BJ (cell line): Measurements from ENCODE around the gene ATP11C. TPM values are rescaled to one million over a fixed set of nuclear protein-coding genes. Genes with fewer than 3 reads are reported as not detected.

Source experiments
- CTCF ChIA-PET: fragments of 350-600 bp; formaldehyde crosslinking; extraction: SDS; loops from one replicate; lab custom pipeline; 2021; ENCODE audit warnings: antibody characterized with exemption, inconsistent platforms; lab: Yijun Ruan, JAX
- POLR2A ChIA-PET: fragments of 300-600 bp; sonication (Branson Sonifier 250); formaldehyde crosslinking; extraction: SDS; loops from one replicate; lab custom pipeline; 2021; ENCODE audit warnings: antibody characterized with exemption; lab: Charles Lee
- DNase-seq: peaks from one replicate; pipeline ENCODE4 v3.0.0-alpha.2; 2011; ENCODE audit warnings: low read depth
- H3K27me3 ChIP-seq: 2 replicates; pipeline ENCODE4 v1.6.0; 2011; ENCODE audit warnings: low read length; ENCODE audit not compliant: control insufficient read depth, insufficient read depth
- H3K36me3 ChIP-seq: 2 replicates; pipeline ENCODE4 v1.5.1; 2011; ENCODE audit warnings: low read length; ENCODE audit not compliant: control insufficient read depth, insufficient read depth
- H3K4me3 ChIP-seq: 2 replicates; pipeline ENCODE4 v1.5.1; 2011; ENCODE audit warnings: low read depth, mild to moderate bottlenecking, control low read depth, low read length
- CTCF ChIP-seq: IDR thresholded peaks from 2 replicates; pipeline ENCODE4 v1.5.1; 2011; ENCODE audit warnings: low read depth, mild to moderate bottlenecking, control low read depth, inconsistent platforms, low read length, moderate library complexity; ENCODE audit not compliant: insufficient read depth
- polyA plus RNA-seq: library from polyadenylated mRNA; depleted of rRNA; stranded (reverse); fragments of >200 nt; gene quantifications from 2 replicates; pipeline ENCODE4 v1.2.3, GENCODE V29; 2011

ATP11C gene
- polyA plus RNA-seq, 1 experiment = 7.7 TPM

GRCh38 chrX:139882299-139882698, 50.6 kb downstream of the ATP11C start:
- POLR2A ChIA-PET = no interaction called here
- H3K4me3 ChIP-seq = no peak overlapping the region
- no peaks in the 10 kb centered on the region for H3K27me3 ChIP-seq
- H3K36me3 ChIP-seq = no peaks in the 10 kb centered on the region
- CTCF ChIA-PET = interaction anchor here (1.0 kb wide), 1 partner anchor 20 kb away, joined by 3 read pairs; no protein-coding TSS in a partner anchor
- no peak for DNase-seq
- no peak for TF ChIP-seq CTCF

GRCh38 chrX:139881572-139881971, 51.3 kb downstream of the ATP11C start:
- peak; percentile 28 for DNase-seq
- ChIA-PET POLR2A (no interaction called here), CTCF (interaction anchor here (1.0 kb wide), 1 partner anchor 19 kb away, joined by 3 read pairs; no protein-coding TSS in a partner anchor)
- Histone ChIP-seq H3K27me3 (no peaks in the 10 kb centered on the region), H3K4me3 (no peak overlapping the region), H3K36me3 (no peaks in the 10 kb centered on the region)
- no peak for TF ChIP-seq CTCF

GRCh38 chrX:139881130-139881529, 51.7 kb downstream of the ATP11C start:
- Histone ChIP-seq H3K4me3 (no peak overlapping the region), H3K36me3 (no peaks in the 10 kb centered on the region), H3K27me3 (no peaks in the 10 kb centered on the region)
- TF ChIP-seq CTCF = no peak
- DNase-seq = no peak
- ChIA-PET CTCF (no interaction called here), POLR2A (interaction anchor here (0.5 kb wide), 1 partner anchor 50 kb away, joined by 7 read pairs; no protein-coding TSS in a partner anchor)

GRCh38 chrX:139877710-139878414, 55.0 kb downstream of the ATP11C start:
- no peak for DNase-seq
- POLR2A ChIA-PET = no interaction called here
- H3K27me3 ChIP-seq = no peaks in the 10 kb centered on the region
- no peak overlapping the region for H3K4me3 ChIP-seq
- CTCF ChIA-PET = no interaction called here
- TF ChIP-seq CTCF = no peak
- no peaks in the 10 kb centered on the region for H3K36me3 ChIP-seq

- no peaks in the 10 kb centered on the region for H3K27me3 ChIP-seq
- POLR2A ChIA-PET = no interaction called here
- DNase-seq = no peak
Observed at GRCh38 chrX:139875841-139876240, 57.0 kb downstream of the ATP11C start.

More at GRCh38 chrX:139875841-139876240, 57.0 kb downstream of the ATP11C start:
- Histone ChIP-seq H3K4me3 (no peak overlapping the region), H3K36me3 (no peaks in the 10 kb centered on the region)
- no peak for TF ChIP-seq CTCF
- CTCF ChIA-PET = no interaction called here
